Posterior vena cava (tissue), 2 donors: ENCODE data around the gene TEX30. TPM values are rescaled to one million over a fixed set of nuclear protein-coding genes. Genes with fewer than 3 reads are reported as not detected.
"Not testable (repeated sequence)": the region's sequence is repeated elsewhere in the genome, so short reads cannot be mapped to it uniquely, and the experiment has no call there.

Experiments used
- DNase-seq: peaks from one replicate; pipeline ENCODE4 v3.0.0-alpha.2; 2020; ENCODE audit warnings: low spot score
- intact Hi-C, 2 donors: fragments of 100-400 bp; cut with DNase I; formaldehyde crosslinking; loops; one replicate each; pipeline versions ENCODE4 v1.14.1 to v1.14.2; 2022 to 2023
- total RNA-seq, 2 donors: library from RNA; stranded (reverse); fragmentation: NEBNext Ultra II Directional; extraction: Animal tissue kit (Norgen Biotek cat#: 25700); gene quantifications; one replicate each; pipeline ENCODE4 v1.2.1, GENCODE V29; 2021
- donor health status: DM: yes; HTN: yes; CAD: no.
- donor health status: DM: yes; HTN: yes; CAD: no.

The TEX30 gene
- total RNA-seq, 2 donors from 2014 or later, result 7.4 to 10.9 TPM

DNA sequence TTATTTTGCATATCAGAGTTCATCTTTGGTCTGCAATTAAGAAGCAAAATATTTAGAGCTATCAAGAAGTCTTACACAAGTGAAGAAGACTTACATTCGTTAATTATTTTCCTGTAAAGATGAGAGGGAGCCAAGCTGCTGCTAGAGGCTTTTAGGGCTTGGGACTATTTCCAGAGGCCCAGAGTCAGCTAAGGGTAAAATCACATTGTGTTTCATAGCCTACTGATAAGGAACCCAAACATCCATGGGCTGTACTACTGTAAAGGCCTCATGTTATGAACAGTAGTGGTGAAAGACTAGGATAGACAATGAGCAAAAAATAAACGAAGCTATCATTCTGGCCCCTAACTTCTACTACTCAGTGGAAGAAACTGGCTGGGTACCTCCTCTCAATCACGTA, 10.9 kb upstream of the TEX30 start:
- DNase-seq, result no peak
- intact Hi-C loops, result no loop called here

DNA sequence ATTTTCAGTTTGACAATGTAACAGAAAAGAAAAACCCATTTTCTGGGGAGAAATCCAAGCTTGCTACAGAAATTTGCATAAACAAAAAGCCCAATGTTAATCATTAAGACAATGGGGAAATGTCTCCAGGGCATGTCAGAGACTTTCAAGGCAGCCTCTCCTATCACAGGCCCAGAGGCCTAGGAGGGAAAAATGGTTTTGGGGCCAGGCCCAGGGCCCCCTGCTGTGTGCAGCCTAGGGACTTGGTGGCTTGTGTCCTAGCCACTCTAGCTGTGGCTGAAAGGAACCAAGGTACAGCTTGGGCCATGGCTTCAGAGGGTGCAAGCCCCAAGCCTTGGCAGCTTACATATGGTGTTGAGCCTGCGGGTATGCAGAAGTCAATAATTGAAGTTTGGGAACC, 8.0 kb upstream of the TEX30 start:
- intact Hi-C loops, result no loop called here
- no peak for DNase-seq

DNA sequence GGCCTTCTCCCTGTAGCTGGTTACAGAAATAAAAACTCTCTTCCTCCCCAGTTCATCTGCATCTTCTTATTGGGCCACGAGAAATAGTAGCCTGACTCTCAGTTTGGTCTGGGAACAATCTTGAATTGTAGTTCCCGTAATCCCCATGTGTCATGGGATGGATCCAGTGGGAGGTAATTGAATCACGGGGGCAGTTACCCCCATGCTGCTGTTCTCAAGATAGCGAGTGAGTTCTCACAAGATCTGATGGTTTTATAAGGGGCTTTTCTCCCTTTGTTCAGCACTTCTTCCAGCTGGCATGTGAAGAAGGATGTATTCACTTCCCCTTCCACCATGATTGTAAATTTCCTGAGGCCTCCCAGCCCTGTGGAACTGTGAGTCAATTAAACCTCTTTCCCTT, 7.1 kb upstream of the TEX30 start:
- intact Hi-C loops, DNase-seq: not testable (repeated sequence)

DNA sequence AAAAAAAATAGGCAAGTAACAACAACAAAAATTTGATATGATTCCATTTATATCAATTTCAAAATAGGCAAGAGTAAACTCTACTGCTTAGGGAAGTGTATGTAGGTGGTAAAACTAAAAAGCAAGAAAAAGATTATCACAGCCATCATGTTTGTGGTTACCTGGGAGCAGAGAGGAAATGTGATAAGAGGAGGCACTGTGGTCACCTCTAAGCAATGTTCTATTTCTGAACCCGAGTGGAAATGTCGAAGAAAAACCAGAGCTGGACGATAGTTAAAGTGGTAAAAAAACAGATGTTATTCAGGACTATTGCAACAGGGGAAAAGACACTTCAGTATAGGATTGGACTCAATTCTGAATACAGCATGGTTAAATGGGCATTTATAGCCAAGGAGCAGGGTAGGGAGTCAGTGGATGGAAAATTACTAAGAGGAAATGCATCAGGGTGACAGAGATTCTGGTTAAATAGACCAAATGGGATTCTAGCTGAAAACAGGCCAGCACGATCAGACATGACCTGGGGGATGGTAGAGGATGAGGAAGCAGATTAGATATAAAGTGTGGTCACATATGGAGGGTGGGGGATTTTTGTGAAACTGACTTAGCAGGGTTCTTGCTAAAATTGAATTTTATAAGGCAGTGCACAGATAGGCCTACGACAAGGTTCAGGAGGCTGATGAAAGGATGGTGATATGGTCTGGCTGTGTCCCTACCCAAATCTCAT, 6.0 kb upstream of the TEX30 start:
- no peak for DNase-seq
- intact Hi-C loops, result no loop called here

DNA sequence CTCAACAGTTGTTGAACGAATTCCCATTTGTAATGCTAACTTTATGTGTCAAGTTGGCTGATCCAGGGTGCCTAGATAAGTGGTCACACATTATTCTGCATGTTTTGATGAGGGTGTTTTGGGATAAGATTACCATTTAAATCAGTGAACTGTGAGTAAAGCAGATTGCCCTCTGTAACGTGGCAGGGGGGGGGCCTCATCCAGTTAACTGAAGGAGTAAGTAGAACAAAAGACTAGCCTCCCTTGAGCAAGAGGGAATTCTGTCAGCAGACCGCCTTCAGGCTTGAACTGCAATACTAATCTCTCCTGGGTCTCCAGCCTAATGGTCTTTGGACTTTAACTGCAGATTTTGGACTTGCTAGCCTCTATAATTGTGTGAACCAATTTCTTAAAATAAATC, 4.2 kb upstream of the TEX30 start:
- DNase-seq, result no peak
- intact Hi-C loops, result no loop called here

DNA sequence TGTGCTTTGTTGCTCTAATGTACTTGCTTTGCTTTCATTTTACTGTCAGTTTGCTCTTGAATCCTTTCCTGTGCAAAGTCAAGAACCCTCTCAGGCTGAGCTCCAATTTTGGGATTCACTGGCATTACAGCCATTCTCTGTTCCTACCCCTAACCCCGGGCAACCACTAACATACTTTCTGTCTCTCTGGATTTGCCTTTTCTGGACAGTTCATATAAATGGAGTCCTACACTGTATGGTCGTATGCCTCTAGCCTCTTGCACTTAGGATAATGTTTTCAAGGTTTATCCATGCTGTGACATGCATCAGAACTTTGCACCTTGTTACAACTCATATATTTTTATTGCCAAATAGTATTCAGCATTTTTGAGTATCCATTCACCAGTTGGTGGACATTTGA, 2.7 kb upstream of the TEX30 start:
- DNase-seq, result no peak
- intact Hi-C loops, result no loop called here

DNA sequence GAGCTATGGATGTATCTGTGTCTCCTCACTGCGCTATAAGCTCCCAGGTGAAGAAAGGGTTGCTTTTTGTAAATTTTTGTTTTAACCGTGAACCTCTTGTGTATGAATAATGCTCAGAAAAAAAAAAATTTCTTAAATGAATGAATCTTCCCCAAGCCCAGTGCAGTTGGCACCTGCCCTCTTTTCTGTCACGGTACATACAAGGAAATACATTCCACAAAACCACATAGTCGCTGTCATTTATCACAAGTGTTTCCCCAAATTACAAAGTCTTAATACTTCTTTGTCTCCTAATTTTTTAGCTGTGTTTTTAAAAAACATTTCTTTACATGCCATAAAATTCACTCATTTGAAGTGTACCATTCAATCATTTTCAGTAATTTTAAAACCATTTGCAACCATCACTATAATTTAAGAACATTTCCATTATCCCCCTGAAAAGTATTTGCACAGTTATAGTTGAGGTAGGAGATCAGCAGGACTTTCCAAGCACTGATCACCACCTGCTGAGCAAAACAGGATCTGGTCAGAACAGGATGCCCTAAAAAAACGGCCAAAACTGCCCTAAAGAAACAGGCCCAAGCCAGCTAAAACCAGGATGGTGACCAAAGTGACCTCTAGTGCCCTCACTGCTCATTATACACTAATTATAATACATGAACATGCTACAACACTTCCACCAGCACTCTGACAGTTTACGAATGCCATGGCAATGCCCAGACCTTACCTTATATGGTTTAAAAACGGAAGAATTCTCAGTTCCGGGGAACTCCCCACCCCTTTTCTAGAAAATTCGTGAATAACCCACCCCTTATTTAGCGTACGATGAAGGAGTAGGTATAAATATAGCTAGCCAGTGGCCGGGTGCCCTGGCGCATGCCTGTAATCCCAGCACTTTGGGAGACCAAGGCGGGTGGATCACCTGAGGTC, 1.3 kb upstream of the TEX30 start:
- DNase-seq, result no peak
- intact Hi-C loops, result no loop called here

DNA sequence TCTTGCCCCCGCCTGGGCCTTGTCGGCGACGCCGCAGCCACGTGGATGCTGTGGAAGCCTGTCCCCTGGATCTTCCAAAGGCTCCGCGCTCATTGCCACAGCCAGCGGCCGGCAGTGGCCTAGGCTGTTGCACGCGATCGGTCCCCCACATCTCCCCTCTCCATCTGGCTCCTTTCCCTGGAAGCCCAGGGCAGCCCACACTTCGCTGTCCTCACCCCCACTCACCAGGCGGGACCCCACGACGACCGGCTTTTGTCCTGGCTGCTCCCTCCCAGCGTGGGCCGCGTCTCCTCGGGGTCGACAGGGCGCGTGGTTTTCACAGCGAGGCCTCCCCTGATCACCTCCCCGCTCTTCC, 605 bp upstream of the TEX30 start:
- DNase-seq, result no peak
- intact Hi-C loops, result no loop called here

DNA sequence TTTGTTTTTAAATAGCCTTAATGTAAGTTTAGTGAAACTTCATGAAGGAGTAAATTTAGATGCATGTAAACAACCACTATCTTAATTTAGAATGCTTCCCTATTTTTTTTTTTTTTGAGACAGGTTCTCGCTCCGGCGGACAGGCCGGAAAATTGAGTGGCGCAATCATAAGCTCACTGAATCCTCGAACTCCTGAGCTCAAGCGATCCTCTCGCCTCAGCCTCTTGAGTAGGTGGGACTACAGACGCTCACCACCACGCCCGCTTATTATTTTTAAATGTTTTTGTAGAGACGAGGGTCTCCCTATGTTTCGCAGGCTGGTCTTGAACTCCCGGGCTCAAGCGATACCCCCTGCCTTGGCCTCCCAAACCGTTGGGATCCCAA, 1.6 kb downstream of the TEX30 start:
- intact Hi-C loops, result no loop called here
- DNase-seq, result no peak

DNA sequence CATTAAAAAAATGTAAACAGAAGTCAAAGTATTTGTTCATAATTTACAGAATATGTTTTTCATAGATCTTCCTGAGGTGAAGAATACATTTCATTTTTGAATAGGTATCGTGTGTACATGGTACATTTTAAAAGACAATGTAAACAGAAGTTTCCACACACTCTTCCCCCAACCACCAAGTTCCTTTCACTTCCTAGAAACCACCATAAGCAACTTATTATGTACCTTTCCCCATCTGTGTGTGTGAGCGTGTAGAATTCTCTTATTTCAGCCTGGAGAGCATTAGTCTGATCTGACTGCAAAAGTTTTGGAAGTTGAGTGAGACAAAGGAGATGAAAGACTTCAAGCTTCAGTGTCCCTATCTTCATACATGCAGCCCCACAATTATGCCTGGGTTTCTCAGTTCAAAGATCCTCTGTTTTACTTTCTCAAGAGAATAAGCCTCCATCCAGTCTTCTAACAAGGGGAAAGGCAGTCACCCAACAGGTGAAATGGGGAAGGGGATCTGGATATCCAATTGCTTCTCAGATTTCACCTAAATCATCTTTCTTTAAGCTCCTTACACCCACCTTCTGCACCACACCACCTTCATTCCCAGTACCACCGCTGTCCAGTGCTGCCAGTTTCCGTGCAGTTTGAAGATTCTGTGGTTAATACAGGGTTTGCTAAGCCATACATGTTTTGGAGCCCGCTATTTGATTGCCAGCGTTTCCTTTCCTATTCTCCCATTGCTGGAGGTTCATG, 2.1 kb downstream of the TEX30 start:
- DNase-seq, result no peak
- intact Hi-C loops, result no loop called here

DNA sequence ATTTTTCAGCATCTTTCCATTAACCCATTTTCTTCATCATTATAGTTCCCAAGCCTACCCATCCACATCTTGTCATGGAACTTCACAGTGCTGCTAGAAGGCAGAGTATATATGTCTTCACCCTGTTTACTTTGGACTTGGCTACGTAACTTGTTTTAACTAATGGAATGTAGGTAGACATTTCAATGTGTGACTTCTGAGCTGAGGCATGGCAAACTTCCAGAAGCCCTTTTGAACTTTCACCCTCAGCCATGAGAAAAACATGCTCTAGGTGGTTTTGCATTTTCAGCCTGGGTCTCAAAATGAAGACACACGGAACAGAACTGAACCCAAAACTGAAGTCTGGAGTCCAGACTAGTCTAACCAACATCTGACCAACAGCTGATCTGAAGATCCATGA, 3.2 kb downstream of the TEX30 start:
- no peak for DNase-seq
- intact Hi-C loops, result no loop called here

DNA sequence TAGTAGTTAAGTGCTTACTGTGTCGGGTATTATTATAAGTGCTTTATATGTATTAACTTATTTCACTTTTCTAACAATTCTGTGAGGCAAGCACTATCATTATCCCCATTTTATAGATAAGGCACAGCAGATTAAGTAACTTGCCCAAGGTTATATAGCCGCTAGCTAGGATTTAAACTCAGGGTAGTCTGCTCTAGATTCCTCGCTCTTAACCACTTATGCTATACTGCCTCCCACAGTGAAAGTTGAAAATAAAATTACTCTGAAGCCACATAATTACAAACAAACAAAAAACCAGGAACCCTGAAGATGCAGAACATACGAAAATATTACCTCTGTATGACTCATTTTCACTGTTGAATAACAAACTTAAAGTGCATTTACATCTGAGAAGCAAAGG, 3.9 kb downstream of the TEX30 start:
- intact Hi-C loops, result no loop called here
- DNase-seq, result no peak

DNA sequence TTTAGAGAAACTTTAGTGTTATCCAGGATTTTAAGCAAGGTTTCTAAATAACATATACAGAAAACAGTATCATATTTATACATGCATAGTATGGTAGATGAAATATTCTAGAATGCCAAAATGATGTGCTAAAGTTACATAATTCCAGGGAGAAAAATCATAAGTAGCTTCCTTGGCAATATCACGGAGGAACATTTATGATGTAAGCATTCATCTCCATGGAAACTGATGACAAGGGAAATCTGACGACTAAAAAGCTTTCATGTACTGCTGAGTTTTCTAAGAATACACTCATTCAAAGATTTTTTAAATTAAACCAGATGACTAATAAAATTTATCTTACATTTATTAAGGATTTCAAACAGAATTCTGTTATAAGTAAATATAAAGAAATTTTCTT, 4.7 kb downstream of the TEX30 start:
- no peak for DNase-seq
- intact Hi-C loops, result no loop called here

DNA sequence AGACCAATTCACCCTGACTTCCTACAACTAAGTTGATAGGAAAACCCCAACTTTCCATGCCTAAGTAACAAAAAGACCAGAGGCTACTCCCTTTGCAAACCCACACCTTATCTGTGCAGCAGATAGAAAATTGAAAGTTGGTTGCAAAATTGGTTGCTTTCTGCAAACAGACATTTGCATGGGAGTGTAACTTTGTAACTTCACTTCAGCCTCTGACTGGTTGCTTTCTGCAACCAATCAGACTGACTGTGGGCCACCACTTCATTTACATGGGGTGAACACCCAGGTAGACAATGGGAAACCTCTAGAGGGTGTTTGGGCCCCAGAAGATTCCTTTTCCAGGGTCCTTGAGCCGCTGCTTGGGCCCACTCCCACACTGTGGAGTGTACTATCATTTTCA, 9.8 kb downstream of the TEX30 start:
- intact Hi-C loops, result no loop called here
- no peak for DNase-seq

DNA sequence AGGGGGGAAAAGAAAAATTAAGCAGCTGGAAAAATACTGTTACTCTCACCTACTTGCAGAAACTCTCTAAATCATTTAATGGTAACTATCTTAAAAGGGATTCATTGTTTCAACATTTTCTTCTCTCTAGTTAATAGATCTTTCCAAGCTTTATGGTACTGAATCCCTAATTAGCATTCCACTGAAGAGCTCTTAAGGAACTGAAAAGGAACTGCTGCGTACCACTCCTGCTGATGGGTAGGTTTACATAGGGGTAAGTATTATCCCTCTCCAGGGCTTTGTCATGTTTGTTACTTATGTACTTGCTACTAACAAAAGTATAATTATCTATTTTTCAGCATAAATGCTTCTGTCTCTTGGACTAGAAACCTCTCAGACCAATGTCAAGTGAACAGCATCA, 12.5 kb downstream of the TEX30 start:
- intact Hi-C loops, result no loop called here
- no peak for DNase-seq

DNA sequence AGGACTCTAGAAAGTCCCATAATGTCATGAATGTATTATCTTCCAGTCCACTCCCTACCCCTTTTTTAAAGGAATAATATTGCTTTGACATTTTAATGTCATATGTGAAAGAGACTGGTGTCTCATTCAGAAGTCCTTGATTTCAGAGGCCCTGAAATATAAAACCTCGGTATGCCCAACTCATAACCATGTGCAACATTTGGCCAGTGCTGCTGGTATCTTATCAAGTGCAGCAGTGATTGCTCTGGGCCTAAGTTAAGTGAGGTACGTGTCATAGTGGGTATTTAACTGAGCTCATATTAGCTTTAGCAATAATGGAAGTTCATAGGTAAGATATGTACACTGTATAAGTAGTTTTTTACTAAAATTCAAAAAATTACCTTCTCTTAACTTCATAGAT, 14.7 kb downstream of the TEX30 start:
- intact Hi-C loops, result no loop called here
- DNase-seq, result no peak

DNA sequence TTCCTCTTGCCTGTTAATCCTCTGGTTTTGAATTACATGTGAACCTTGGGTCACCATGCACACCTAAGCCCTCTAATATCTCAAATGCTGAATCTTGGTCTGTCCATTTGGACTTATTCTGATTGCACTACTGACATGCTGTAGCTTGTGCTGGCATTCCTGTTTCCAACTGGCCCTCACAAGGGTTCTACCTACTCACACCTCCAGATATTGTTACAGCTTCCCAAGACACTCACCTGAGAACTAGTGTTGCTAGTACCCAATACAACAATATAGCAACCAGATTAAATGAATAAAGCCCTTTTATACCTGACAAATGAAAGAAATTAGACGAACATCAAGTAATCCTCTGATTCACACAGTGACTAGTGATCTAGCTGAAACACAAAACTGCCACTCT, 16.6 kb downstream of the TEX30 start:
- DNase-seq, result no peak
- intact Hi-C loops, result no loop called here

DNA sequence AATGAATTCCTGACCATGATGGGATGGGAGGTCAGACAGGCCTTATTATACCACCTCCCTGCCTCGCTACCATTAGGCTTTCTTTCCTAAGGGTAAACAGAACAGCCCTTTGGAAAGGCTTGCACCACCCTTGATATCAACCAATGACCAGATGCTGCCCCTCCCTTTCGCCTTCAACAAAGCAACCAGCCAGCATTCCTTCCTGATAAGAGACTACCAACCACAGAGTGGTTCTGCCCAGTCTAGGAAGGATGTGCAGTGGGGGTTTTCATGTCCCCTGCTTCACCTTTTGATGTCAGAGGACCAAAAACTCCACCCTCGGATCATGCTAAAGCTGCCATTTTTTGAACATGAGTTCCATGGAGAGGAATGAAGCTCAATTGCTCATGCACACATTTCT, 21.7 kb downstream of the TEX30 start:
- intact Hi-C loops, result no loop called here
- no peak for DNase-seq

DNA sequence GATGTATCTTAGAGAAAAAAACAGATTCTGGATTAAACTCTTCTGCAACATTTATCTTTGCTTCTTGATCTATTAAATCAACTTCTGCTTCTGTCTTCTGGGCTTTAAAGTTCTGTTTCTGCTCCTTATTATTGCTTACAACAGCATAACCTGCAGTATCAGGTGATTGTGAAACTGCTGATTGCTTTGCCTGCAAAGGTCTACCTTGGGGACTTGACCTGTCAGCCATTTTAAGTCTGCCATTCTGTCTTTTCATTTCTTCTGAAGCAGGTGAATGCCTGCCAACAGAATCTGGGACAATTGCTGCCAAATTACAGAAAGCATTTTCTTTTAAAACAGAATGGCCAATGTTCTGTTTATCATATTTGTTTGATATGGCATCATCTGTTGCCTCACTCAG, 31.1 kb downstream of the TEX30 start:
- DNase-seq, result no peak
- intact Hi-C loops, result no loop called here

DNA sequence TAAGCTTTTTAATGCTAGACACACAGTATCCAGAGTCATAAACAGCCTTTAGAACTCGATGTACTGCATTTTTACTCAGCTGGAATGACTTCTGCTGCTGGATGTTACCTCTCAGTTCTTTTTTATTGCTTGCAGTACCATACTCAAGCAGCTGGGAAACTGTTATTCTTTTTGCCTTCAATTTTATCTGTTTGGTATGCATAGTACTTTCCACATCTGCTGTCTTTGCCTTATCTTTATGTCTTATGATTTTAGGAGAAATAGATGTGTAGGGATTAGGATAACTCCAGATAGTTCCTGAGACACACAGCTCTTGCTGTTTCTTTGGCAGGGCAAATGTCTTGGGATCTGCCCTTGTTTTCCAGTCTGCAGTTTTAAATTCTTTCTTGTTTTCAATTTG, 31.5 kb downstream of the TEX30 start:
- no peak for DNase-seq
- intact Hi-C loops, result no loop called here
